Astrocyte (in vitro differentiated cells and primary cell): ENCODE data around the gene CCDC40. TPM values are rescaled to one million over a fixed set of nuclear protein-coding genes. Genes with fewer than 3 reads are reported as not detected.

Experiments
- DNase-seq: peaks from one replicate; pipeline ENCODE4 v3.0.0-alpha.2; 2010; ENCODE audit warnings: low read depth
- FAIRE-seq: peaks from 2 replicates; lab custom pipeline; 2011; peaks lifted over from hg19 to GRCh38; lab: Jason Lieb, UNC
- H2AFZ ChIP-seq: 2 replicates; pipeline ENCODE4 v1.6.0; 2012; ENCODE audit warnings: low read depth, low read length, inconsistent platforms
- H3K27ac ChIP-seq: 2 replicates; pipeline ENCODE4 v1.5.1; 2011; ENCODE audit warnings: low read depth, low read length, inconsistent platforms
- H3K27me3 ChIP-seq: 2 replicates; pipeline ENCODE4 v1.6.0; 2011; ENCODE audit warnings: low read length, inconsistent platforms; ENCODE audit not compliant: insufficient read depth
- H3K36me3 ChIP-seq: 2 replicates; pipeline ENCODE4 v1.5.1; 2011; ENCODE audit warnings: low read length, inconsistent platforms; ENCODE audit not compliant: insufficient read depth
- H3K4me1 ChIP-seq: 2 replicates; pipeline ENCODE4 v1.5.1; 2011; ENCODE audit warnings: low read length, inconsistent platforms; ENCODE audit not compliant: insufficient read depth
- H3K4me2 ChIP-seq: 2 replicates; pipeline ENCODE4 v1.6.0; 2012; ENCODE audit warnings: low read length, inconsistent platforms
- H3K4me3 ChIP-seq: 2 replicates; pipeline ENCODE4 v1.5.1; 2011; ENCODE audit warnings: low read depth, mild to moderate bottlenecking, low read length, inconsistent platforms; ENCODE audit not compliant: insufficient read depth
- H3K79me2 ChIP-seq: 2 replicates; pipeline ENCODE4 v1.6.0; 2012; ENCODE audit warnings: mild to moderate bottlenecking, low read length, inconsistent platforms; ENCODE audit not compliant: insufficient read depth
- H3K9ac ChIP-seq: 2 replicates; pipeline ENCODE4 v1.6.0; 2012; ENCODE audit warnings: mild to moderate bottlenecking, low read length, inconsistent platforms
- H3K9me3 ChIP-seq: 2 replicates; pipeline ENCODE4 v1.5.1; 2012; ENCODE audit warnings: low read depth, mild to moderate bottlenecking, low read length, inconsistent platforms; ENCODE audit not compliant: insufficient read depth
- H4K20me1 ChIP-seq: 2 replicates; pipeline ENCODE4 v1.6.0; 2012; ENCODE audit warnings: low read length, inconsistent platforms; ENCODE audit not compliant: insufficient read depth
- H3K27ac Mint-ChIP-seq: one replicate; pipeline ENCODE4 v1.8.0; 2021; ENCODE audit warnings: mild to moderate bottlenecking, mixed read lengths; ENCODE audit not compliant: unreplicated experiment
- H3K27me3 Mint-ChIP-seq: one replicate; pipeline ENCODE4 v1.8.0; 2021; ENCODE audit warnings: low read depth, mixed read lengths; ENCODE audit not compliant: unreplicated experiment
- H3K36me3 Mint-ChIP-seq: one replicate; pipeline ENCODE4 v1.8.0; 2021; ENCODE audit warnings: low read depth, mixed read lengths; ENCODE audit not compliant: unreplicated experiment
- H3K4me1 Mint-ChIP-seq: one replicate; pipeline ENCODE4 v1.8.0; 2021; ENCODE audit warnings: low read depth, mixed read lengths; ENCODE audit not compliant: unreplicated experiment
- H3K4me3 Mint-ChIP-seq: one replicate; pipeline ENCODE4 v1.8.0; 2021; ENCODE audit warnings: mild to moderate bottlenecking, moderate library complexity, mixed read lengths; ENCODE audit not compliant: unreplicated experiment
- H3K9me3 Mint-ChIP-seq: one replicate; pipeline ENCODE4 v1.8.0; 2021; ENCODE audit warnings: mild to moderate bottlenecking, mixed read lengths; ENCODE audit not compliant: unreplicated experiment
- CTCF ChIP-seq: IDR thresholded peaks from 2 replicates; pipeline ENCODE4 v1.5.1; 2011; ENCODE audit warnings: low read depth, mild to moderate bottlenecking, inconsistent platforms, low read length, moderate library complexity; ENCODE audit not compliant: insufficient read depth
- EZH2 ChIP-seq: IDR thresholded peaks from 2 replicates; pipeline ENCODE4 v1.6.1; 2012; ENCODE audit warnings: mild to moderate bottlenecking, low read length, inconsistent platforms; ENCODE audit not compliant: insufficient read depth
- total RNA-seq: library from RNA; stranded (reverse); gene quantifications from 2 replicates; pipeline ENCODE4 v1.2.1, GENCODE V29; 2021

CCDC40 gene
- total RNA-seq, 1 donor from 2014 or later = 7.0 TPM

- Histone ChIP-seq H2AFZ (no peak overlapping the region), H4K20me1 (no peaks in the 10 kb centered on the region), H3K27me3 (no peaks in the 10 kb centered on the region), H3K9me3 (no peaks in the 10 kb centered on the region), H3K4me3 (no peak overlapping the region), H3K36me3 (no peaks in the 10 kb centered on the region), H3K79me2 (no peaks in the 10 kb centered on the region), H3K27ac (no peak overlapping the region), H3K4me1 (peaks cover 8% of the 10 kb centered on the region), H3K4me2 (no peak overlapping the region), H3K9ac (no peak overlapping the region)
- Mint-ChIP-seq H3K36me3 (peaks cover 21% of the 10 kb centered on the region), H3K27me3 (no peaks in the 10 kb centered on the region), H3K4me3 (no peak overlapping the region), H3K27ac (no peak overlapping the region), H3K9me3 (peaks cover 7% of the 10 kb centered on the region), H3K4me1 (peaks cover 11% of the 10 kb centered on the region)
- FAIRE-seq (no peak), DNase-seq (no peak)
- TF ChIP-seq EZH2 (no peak), CTCF (no peak)
Measured at GRCh38 chr17:80119271-80119791, 82.9 kb downstream of the CCDC40 start.

- H3K4me3 Mint-ChIP-seq = no peak overlapping the region
- Histone ChIP-seq H3K36me3 (no peaks in the 10 kb centered on the region), H3K9me3 (no peaks in the 10 kb centered on the region), H3K9ac (no peak overlapping the region), H4K20me1 (no peaks in the 10 kb centered on the region), H2AFZ (no peak overlapping the region), H3K27me3 (no peaks in the 10 kb centered on the region), H3K79me2 (no peaks in the 10 kb centered on the region), H3K27ac (no peak overlapping the region), H3K4me3 (no peak overlapping the region), H3K4me2 (no peak overlapping the region), H3K4me1 (peaks cover 13% of the 10 kb centered on the region)
- no peak for TF ChIP-seq CTCF
- TF ChIP-seq EZH2 = no peak
- H3K36me3 Mint-ChIP-seq = peaks cover 16% of the 10 kb centered on the region
- H3K4me1 Mint-ChIP-seq = peaks cover 16% of the 10 kb centered on the region
- H3K9me3 Mint-ChIP-seq = peaks cover 4% of the 10 kb centered on the region
- H3K27me3 Mint-ChIP-seq = no peaks in the 10 kb centered on the region
- DNase-seq (no peak), FAIRE-seq (no peak)
- no peak overlapping the region for H3K27ac Mint-ChIP-seq
Measured at GRCh38 chr17:80119839-80120238, 83.4 kb downstream of the CCDC40 start.

- Histone ChIP-seq H3K4me3 (no peak overlapping the region), H3K4me1 (peaks cover 14% of the 10 kb centered on the region), H3K36me3 (no peaks in the 10 kb centered on the region), H3K4me2 (no peak overlapping the region), H3K9me3 (no peaks in the 10 kb centered on the region), H3K9ac (no peak overlapping the region), H4K20me1 (no peaks in the 10 kb centered on the region), H2AFZ (no peak overlapping the region), H3K27ac (no peak overlapping the region), H3K79me2 (no peaks in the 10 kb centered on the region), H3K27me3 (peaks cover 3% of the 10 kb centered on the region)
- FAIRE-seq (no peak), DNase-seq (no peak)
- Mint-ChIP-seq H3K36me3 (no peaks in the 10 kb centered on the region), H3K4me1 (peaks cover 9% of the 10 kb centered on the region), H3K27me3 (peaks cover 3% of the 10 kb centered on the region), H3K4me3 (peak overlapping the region; percentile 14), H3K27ac (no peak overlapping the region), H3K9me3 (no peaks in the 10 kb centered on the region)
- no peak for TF ChIP-seq EZH2
Measured at GRCh38 chr17:80122026-80122575, 85.7 kb downstream of the CCDC40 start.
